Right lobe of liver (tissue), 4 donors: ENCODE measurements around the gene METTL24.
"Not testable (repeated sequence)": the region's sequence is repeated elsewhere in the genome, so short reads cannot be mapped to it uniquely, and the experiment has no call there.

Experiments
- CTCF ChIP-seq, 4 donors: fragments of 200-600 bp in 3 of 4; fragments of 450-650 bp in 1 of 4; IDR thresholded peaks; one replicate each; pipeline versions ENCODE4 v1.5.1 to v1.8.0; 2016 to 2022; ENCODE audit warnings: antibody characterized with exemption in 4 of 4, mild to moderate bottlenecking in 2 of 4
- POLR2A ChIP-seq: fragments of 450-650 bp; IDR thresholded peaks from one replicate; pipeline ENCODE4 v1.6.1; 2017; ENCODE audit warnings: antibody characterized with exemption, mild to moderate bottlenecking
- donor health status: DM: no; HTN: no; CAD: no.
- donor health status: DM: no; HTN: no; CAD: no.
- donor health status: DM: no; HTN: yes; CAD: no.

GRCh38 chr6:110303692-110304091, 54.5 kb downstream of the METTL24 start:
- not testable (repeated sequence) for TF ChIP-seq CTCF (IDR thresholded peaks at IDR 0.05); POLR2A
